Measurements from ENCODE around the gene CCDC120.

The CCDC120 gene, protein sequence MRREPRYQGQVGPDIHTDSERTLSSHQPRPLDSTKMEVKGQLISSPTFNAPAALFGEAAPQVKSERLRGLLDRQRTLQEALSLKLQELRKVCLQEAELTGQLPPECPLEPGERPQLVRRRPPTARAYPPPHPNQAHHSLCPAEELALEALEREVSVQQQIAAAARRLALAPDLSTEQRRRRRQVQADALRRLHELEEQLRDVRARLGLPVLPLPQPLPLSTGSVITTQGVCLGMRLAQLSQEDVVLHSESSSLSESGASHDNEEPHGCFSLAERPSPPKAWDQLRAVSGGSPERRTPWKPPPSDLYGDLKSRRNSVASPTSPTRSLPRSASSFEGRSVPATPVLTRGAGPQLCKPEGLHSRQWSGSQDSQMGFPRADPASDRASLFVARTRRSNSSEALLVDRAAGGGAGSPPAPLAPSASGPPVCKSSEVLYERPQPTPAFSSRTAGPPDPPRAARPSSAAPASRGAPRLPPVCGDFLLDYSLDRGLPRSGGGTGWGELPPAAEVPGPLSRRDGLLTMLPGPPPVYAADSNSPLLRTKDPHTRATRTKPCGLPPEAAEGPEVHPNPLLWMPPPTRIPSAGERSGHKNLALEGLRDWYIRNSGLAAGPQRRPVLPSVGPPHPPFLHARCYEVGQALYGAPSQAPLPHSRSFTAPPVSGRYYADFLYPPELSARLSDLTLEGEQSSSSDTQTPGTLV

DNA sequence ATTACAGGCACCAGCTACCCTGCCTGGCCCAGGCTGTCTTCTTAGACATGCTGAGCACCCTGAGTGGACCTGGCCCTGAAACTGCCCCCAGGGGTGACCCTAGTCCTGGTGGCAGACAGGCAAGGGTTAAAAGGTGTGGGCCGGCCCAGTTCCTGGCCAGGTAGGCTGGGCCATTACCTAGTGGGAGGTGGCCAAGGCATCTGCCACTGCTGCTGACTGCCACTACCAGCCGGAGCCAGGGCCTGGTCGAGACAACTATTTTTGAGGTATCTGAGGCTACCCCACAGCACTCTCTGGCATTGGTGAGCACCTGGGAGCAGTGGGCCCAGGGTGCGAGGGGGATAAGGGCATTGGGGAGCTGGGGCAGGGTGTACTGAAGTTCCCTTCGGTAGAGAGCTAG, at the start of gene CCDC120:
TSS of gene CCDC120 (plus strand) at position 206 of the 400 bp plus-strand sequence. CDS start 3,043 bp downstream, outside the sequence.
- no peaks in the 10 kb centered on the region for H3K27me3 ChIP-seq
- H3K4me1 ChIP-seq (ENCODE audit: control insufficient read depth in 1 of 2, insufficient read depth in 1 of 2, low read depth in 1 of 2, low read length in 1 of 2): no peaks in the 10 kb centered on the region
- H3K4me3 ChIP-seq (ENCODE audit: low read depth in 1 of 2, low read length in 1 of 2): no peak within 1 kb of the TSS
- no peaks in the 10 kb centered on the region for H3K9me3 ChIP-seq
- no peaks in the 10 kb centered on the region for H3K36me3 ChIP-seq
- TF ChIP-seq, protein P1, sequence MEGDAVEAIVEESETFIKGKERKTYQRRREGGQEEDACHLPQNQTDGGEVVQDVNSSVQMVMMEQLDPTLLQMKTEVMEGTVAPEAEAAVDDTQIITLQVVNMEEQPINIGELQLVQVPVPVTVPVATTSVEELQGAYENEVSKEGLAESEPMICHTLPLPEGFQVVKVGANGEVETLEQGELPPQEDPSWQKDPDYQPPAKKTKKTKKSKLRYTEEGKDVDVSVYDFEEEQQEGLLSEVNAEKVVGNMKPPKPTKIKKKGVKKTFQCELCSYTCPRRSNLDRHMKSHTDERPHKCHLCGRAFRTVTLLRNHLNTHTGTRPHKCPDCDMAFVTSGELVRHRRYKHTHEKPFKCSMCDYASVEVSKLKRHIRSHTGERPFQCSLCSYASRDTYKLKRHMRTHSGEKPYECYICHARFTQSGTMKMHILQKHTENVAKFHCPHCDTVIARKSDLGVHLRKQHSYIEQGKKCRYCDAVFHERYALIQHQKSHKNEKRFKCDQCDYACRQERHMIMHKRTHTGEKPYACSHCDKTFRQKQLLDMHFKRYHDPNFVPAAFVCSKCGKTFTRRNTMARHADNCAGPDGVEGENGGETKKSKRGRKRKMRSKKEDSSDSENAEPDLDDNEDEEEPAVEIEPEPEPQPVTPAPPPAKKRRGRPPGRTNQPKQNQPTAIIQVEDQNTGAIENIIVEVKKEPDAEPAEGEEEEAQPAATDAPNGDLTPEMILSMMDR (IDR thresholded peaks at IDR 0.05): no peak
- no peak within 1 kb of the TSS for H3K27ac ChIP-seq

DNA sequence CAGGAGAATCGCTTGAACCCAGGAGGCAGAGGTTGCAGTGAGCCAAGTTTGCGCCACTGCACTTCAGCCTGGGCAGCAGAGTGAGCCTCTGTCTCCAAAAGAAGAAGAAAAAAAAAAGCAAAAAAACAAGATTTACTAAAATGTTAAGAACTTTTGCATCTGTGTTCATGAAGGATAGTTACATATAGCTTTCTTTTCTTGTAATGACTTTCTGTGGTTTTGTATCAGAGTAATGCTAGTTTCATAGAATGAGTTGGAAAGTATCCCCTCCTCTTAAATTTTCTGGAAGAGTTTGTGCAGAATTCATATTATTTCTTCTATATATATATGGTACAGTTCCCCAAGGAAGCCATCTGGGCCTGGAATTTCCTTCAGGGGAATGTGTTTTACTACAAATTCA, 39.7 kb upstream of the CCDC120 start:
- no peak overlapping the region for H3K4me3 ChIP-seq (ENCODE audit: low read depth in 1 of 2, low read length in 1 of 2)
- no peak overlapping the region for H3K27ac ChIP-seq
- no peaks in the 10 kb centered on the region for H3K9me3 ChIP-seq
- TF ChIP-seq, protein P1 (IDR thresholded peaks at IDR 0.05): no peak
- H3K4me1 ChIP-seq (ENCODE audit: control insufficient read depth in 1 of 2, insufficient read depth in 1 of 2, low read depth in 1 of 2, low read length in 1 of 2): peaks cover 0 to 5% of the 10 kb centered on the region in 2 experiments
- no peaks in the 10 kb centered on the region for H3K36me3 ChIP-seq
- no peaks in the 10 kb centered on the region for H3K27me3 ChIP-seq

DNA sequence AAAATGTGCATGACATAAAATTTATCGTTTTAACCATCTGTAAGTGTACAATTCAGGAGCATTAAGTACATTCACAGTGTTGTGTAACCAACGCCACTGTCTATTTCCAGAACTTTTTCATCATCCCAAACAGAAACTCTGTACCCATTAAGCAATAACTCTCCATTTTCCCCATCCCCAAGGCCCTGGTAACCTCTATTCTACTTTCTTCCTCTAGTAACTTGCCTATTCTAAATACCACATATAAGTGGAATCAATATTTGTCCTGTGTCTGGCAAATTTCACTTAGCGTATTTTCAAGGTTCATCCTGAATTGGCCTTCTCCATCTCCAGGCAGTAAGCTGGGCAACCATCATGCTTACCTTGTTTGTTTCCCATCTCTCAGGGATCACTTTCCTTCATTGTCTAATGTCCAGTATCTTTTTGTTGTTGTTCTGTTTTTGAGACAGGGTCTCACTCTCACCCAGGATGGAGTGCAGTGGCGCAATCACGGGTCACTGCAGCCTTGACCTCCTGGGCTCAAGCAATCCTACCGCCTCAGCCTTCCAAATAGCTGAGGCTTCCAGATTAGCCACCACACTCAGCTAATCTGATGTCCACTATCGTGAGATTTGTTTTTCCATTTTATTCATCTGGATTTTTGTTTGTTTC, 39.1 kb upstream of the CCDC120 start:
- Histone ChIP-seq H3K27me3 (no peaks in the 10 kb centered on the region), H3K4me1 (ENCODE audit: control insufficient read depth in 1 of 2, insufficient read depth in 1 of 2, low read depth in 1 of 2, low read length in 1 of 2) (peaks cover 0 to 5% of the 10 kb centered on the region in 2 experiments), H3K4me3 (ENCODE audit: low read depth in 1 of 2, low read length in 1 of 2) (no peak overlapping the region), H3K9me3 (no peaks in the 10 kb centered on the region), H3K27ac (no peak overlapping the region), H3K36me3 (peaks cover 5% of the 10 kb centered on the region)
- TF ChIP-seq, protein P1 (IDR thresholded peaks at IDR 0.05): no peak

DNA sequence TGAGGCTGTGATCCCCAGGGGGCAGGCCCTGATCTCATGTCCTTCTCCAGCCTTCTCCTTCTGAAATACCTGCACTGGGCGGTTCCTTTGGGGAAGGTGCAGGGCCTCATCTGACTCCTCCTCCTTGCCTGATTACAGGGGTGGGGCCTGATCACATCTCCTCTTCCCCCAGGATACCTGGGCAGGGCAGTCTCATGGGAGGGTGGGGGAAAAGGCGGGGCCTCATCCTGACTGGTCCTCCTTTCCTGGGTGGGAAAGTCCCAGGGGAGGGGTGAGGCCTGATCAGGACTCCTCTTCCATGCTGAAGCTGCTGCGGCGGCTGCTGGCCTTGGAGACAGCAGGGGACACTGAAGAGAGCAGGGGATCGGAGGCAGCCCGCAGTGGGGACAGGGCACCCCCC, 28.9 kb upstream of the CCDC120 start:
- peak overlapping the region; percentile 31 for H3K27ac ChIP-seq
- no peaks in the 10 kb centered on the region for H3K9me3 ChIP-seq
- TF ChIP-seq, protein P1 (IDR thresholded peaks at IDR 0.05): no peak
- no peak overlapping the region for H3K4me3 ChIP-seq (ENCODE audit: low read depth in 1 of 2, low read length in 1 of 2)
- no peaks in the 10 kb centered on the region for H3K27me3 ChIP-seq
- peaks cover 80% of the 10 kb centered on the region for H3K36me3 ChIP-seq
- peaks cover 6% of the 10 kb centered on the region in 2 experiments for H3K4me1 ChIP-seq (ENCODE audit: control insufficient read depth in 1 of 2, insufficient read depth in 1 of 2, low read depth in 1 of 2, low read length in 1 of 2)

DNA sequence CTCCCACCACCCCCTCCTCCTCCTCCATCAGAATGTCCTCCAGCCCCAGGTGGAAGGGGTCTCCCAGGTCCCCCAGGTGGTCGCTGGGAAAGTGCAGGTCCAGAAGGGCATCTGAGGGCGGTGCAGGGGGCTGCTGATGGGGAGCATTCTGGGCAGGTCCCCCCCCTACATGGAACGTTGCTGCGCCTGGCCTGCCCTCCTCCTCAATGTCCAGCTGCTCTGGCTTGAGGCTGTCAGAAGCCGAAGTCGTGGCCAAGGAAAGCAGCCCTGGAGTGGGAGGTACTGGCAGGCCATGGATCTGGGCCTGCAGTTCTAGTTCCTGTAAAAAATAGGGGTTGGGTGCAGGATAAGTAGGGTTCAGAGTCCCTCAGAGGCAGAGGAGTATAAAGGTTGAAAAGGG, 28.5 kb upstream of the CCDC120 start:
- Histone ChIP-seq H3K9me3 (no peaks in the 10 kb centered on the region), H3K4me3 (ENCODE audit: low read depth in 1 of 2, low read length in 1 of 2) (no peak overlapping the region), H3K36me3 (peaks cover 82% of the 10 kb centered on the region)

More for the DNA sequence above, 28.5 kb upstream of the CCDC120 start:
- Histone ChIP-seq H3K27ac (no peak overlapping the region), H3K27me3 (no peaks in the 10 kb centered on the region), H3K4me1 (ENCODE audit: control insufficient read depth in 1 of 2, insufficient read depth in 1 of 2, low read depth in 1 of 2, low read length in 1 of 2) (peaks cover 6% of the 10 kb centered on the region in 2 experiments)
- TF ChIP-seq, protein P1 (IDR thresholded peaks at IDR 0.05): no peak
